Thyroid gland (tissue), 4 donors: Measurements from ENCODE around the gene ZNF519.

Source experiments
- POLR2A ChIP-seq, 2 donors: fragments of 450-650 bp; IDR thresholded peaks; one replicate each; pipeline ENCODE4 v1.6.1; 2017; ENCODE audit warnings: antibody characterized with exemption in 2 of 2, mild to moderate bottlenecking in 2 of 2, moderate library complexity in 1 of 2
- TF ChIP-seq, protein P1 (sequence below), 6 experiments: fragments of 200-600 bp in 3 of 6; fragments of 450-650 bp in 3 of 6; sonication (generic) in 3 of 6; IDR thresholded peaks; one replicate each; pipeline ENCODE4 v1.5.1; 2016 to 2019; ENCODE audit warnings: antibody characterized with exemption in 6 of 6, mild to moderate bottlenecking in 2 of 6, inconsistent platforms in 1 of 6, moderate library complexity in 1 of 6

DNA sequence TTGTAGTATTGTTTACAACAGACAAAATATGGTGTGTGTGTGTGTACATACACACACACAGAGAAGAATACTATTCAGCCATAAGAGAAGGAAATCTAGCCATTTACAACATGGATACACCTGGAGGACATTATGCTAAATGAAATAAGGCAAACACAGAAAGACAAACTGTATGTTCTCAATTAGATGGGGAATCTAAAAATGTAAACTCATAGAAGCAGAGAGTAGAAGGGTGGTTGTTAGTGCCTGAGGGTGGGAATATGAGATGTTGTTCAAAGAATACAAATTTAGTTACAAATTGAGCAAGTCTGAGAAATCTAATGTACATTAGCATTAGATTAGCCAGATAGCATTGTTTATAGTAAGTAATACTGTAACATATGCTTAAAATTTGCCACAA, 11.3 kb downstream of the ZNF519 start:
- TF ChIP-seq, protein P1, sequence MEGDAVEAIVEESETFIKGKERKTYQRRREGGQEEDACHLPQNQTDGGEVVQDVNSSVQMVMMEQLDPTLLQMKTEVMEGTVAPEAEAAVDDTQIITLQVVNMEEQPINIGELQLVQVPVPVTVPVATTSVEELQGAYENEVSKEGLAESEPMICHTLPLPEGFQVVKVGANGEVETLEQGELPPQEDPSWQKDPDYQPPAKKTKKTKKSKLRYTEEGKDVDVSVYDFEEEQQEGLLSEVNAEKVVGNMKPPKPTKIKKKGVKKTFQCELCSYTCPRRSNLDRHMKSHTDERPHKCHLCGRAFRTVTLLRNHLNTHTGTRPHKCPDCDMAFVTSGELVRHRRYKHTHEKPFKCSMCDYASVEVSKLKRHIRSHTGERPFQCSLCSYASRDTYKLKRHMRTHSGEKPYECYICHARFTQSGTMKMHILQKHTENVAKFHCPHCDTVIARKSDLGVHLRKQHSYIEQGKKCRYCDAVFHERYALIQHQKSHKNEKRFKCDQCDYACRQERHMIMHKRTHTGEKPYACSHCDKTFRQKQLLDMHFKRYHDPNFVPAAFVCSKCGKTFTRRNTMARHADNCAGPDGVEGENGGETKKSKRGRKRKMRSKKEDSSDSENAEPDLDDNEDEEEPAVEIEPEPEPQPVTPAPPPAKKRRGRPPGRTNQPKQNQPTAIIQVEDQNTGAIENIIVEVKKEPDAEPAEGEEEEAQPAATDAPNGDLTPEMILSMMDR (IDR thresholded peaks at IDR 0.05), result no peak
- no peak for TF ChIP-seq POLR2A (IDR thresholded peaks at IDR 0.05)
